ENCODE measurements around the gene CST9L.

GRCh38 chr20:23583526-23583925, 15.2 kb upstream of the CST9L start:
- TF ChIP-seq CTCF (IDR thresholded peaks at IDR 0.05), result no peak
- TF ChIP-seq POLR2A (IDR thresholded peaks at IDR 0.05), result no peak
- no peak for TF ChIP-seq EP300 (IDR thresholded peaks at IDR 0.05)

All from sigmoid colon (tissue), 4 donors.